ENCODE data around the gene IRGQ. TPM values are rescaled to one million over a fixed set of nuclear protein-coding genes. Genes with fewer than 3 reads are reported as not detected.
"Not testable (repeated sequence)": the region's sequence is repeated elsewhere in the genome, so short reads cannot be mapped to it uniquely, and the experiment has no call there.

IRGQ gene
- total and polyA plus RNA-seq, 4 donors, result 4.3 to 25.5 (median 13.8) TPM

DNA sequence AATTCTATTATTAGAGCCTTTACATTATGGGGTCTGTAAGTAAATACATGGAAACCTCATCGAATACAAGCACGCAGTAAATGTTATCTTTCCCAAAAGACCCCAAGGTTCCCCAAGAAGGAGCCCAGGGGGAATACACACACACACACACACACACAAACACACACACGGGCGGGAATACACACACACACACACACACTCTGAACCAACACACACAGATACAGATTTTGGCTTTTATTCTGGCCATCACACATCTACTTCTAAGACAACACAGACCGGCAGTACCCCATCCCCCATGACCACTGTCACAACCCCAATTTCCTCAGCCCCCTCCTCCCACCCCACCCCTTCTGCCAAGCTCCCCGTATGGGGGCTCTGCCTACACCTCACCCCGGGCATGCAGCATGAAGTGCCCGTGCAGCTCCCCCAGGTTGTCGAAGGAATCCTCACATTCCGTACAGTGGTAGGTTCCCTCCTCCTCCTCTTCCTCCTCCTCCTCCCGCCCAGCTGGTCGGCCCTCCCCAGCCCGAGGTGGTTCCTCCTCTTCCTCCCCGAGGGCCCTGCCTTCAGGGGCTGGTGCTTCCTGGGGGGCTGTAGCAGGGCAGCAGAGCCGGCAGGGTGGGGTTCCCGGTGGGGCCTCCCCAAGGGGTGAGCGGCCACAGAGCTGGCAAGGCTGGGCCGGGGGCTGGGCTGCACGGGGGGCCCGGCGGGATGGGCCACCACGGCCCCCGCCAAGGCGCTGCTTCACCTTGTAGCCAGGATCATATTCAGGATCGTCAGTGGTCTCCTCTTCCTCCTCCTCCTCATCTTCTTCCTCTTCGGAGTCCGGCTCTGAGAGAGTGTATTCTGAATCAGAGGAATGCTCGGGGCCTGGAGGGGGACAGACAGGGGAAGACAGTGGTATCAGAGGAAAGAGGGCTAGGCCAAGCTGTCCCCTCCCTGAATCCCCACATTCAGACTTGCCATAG is 11.6 kb upstream of the IRGQ start:
- DNase-seq, result no peak
- no peaks in the 10 kb centered on the region for H3K4me1 ChIP-seq (ENCODE audit: control insufficient read depth in 1 of 2, insufficient read depth in 2 of 2, low read length in 2 of 2)
- no peak overlapping the region for H3K4me3 ChIP-seq (ENCODE audit: low read length in 2 of 2)
- ATAC-seq (ENCODE audit: low FRiP score), result no peak
- H3K9me3 ChIP-seq (ENCODE audit: control insufficient read depth, low read length), result no peaks in the 10 kb centered on the region
- H3K36me3 ChIP-seq (ENCODE audit: control insufficient read depth in 1 of 2, insufficient read depth in 2 of 2, low read length in 1 of 2), result peaks cover 1 to 2% of the 10 kb centered on the region in 2 donors
- intact Hi-C loops (cut with DNase I), result no loop called here
- 81% methylated on average over 28 of the region's 28 CpGs for WGBS, 2 donors
- no peaks in the 10 kb centered on the region for H3K27me3 ChIP-seq (ENCODE audit: control insufficient read depth in 1 of 2, insufficient read depth in 2 of 2, low read length in 1 of 2)
- H3K27ac ChIP-seq (ENCODE audit: low read depth in 1 of 2, low read length in 2 of 2), result no peak overlapping the region

GRCh38 chr19:43606569-43607229 is 10.8 kb upstream of the IRGQ start:
- ATAC-seq (ENCODE audit: low FRiP score) (no peak), DNase-seq (no peak)
- Histone ChIP-seq H3K36me3 (ENCODE audit: control insufficient read depth in 1 of 2, insufficient read depth in 2 of 2, low read length in 1 of 2) (peaks cover 2 to 3% of the 10 kb centered on the region in 2 donors), H3K4me3 (ENCODE audit: low read length in 2 of 2) (no peak overlapping the region), H3K27me3 (ENCODE audit: control insufficient read depth in 1 of 2, insufficient read depth in 2 of 2, low read length in 1 of 2) (no peaks in the 10 kb centered on the region), H3K4me1 (ENCODE audit: control insufficient read depth in 1 of 2, insufficient read depth in 2 of 2, low read length in 2 of 2) (no peaks in the 10 kb centered on the region), H3K9me3 (ENCODE audit: control insufficient read depth, low read length) (no peaks in the 10 kb centered on the region), H3K27ac (ENCODE audit: low read depth in 1 of 2, low read length in 2 of 2) (no peak overlapping the region)
- WGBS, 2 donors, result 88 to 91% methylated on average over 7 of the region's 7 CpGs
- intact Hi-C loops (cut with DNase I), result no loop called here

- Histone ChIP-seq H3K9me3 (ENCODE audit: control insufficient read depth, low read length) (no peaks in the 10 kb centered on the region), H3K27me3 (ENCODE audit: control insufficient read depth in 1 of 2, insufficient read depth in 2 of 2, low read length in 1 of 2) (no peaks in the 10 kb centered on the region), H3K36me3 (ENCODE audit: control insufficient read depth in 1 of 2, insufficient read depth in 2 of 2, low read length in 1 of 2) (peaks cover 2 to 3% of the 10 kb centered on the region in 2 donors), H3K4me1 (ENCODE audit: control insufficient read depth in 1 of 2, insufficient read depth in 2 of 2, low read length in 2 of 2) (no peaks in the 10 kb centered on the region), H3K4me3 (ENCODE audit: low read length in 2 of 2) (no peak overlapping the region), H3K27ac (ENCODE audit: low read depth in 1 of 2, low read length in 2 of 2) (no peak overlapping the region)
- WGBS, 2 donors, result 79 to 85% methylated on average over 7 of the region's 7 CpGs
- DNase-seq, result no peak
- ATAC-seq (ENCODE audit: low FRiP score), result no peak
- intact Hi-C loops (cut with DNase I), result no loop called here
Observed at GRCh38 chr19:43605875-43606568, 10.1 kb upstream of the IRGQ start.

DNA sequence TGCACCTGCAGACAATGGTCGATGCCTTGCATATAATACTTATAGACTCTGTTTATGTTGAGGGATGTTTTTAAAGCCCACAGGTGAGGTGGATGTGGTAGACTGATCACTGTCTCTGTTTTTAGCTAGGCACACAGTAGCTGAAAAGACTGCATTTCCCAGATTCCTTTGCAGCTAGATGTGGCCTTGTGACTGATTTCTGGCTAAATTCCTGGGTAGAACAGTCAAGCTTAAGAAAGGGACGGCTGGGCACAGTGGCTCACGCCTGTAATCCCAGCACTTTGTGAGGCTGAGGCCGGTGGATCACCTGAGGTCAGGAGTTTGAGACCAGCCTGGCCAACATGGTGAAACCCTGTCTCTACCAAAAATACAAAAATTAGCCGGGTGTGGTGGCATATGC is 4.4 kb upstream of the IRGQ start:
- H3K4me1 ChIP-seq (ENCODE audit: control insufficient read depth in 1 of 2, insufficient read depth in 2 of 2, low read length in 2 of 2); H3K36me3 ChIP-seq (ENCODE audit: control insufficient read depth in 1 of 2, insufficient read depth in 2 of 2, low read length in 1 of 2); DNase-seq; H3K27ac ChIP-seq (ENCODE audit: low read depth in 1 of 2, low read length in 2 of 2); H3K27me3 ChIP-seq (ENCODE audit: control insufficient read depth in 1 of 2, insufficient read depth in 2 of 2, low read length in 1 of 2); ATAC-seq (ENCODE audit: low FRiP score); H3K9me3 ChIP-seq (ENCODE audit: control insufficient read depth, low read length); intact Hi-C loops (cut with DNase I); H3K4me3 ChIP-seq (ENCODE audit: low read length in 2 of 2): not testable (repeated sequence)
- WGBS, 2 donors, result 58 to 60% methylated on average over 5 of the region's 5 CpGs

DNA sequence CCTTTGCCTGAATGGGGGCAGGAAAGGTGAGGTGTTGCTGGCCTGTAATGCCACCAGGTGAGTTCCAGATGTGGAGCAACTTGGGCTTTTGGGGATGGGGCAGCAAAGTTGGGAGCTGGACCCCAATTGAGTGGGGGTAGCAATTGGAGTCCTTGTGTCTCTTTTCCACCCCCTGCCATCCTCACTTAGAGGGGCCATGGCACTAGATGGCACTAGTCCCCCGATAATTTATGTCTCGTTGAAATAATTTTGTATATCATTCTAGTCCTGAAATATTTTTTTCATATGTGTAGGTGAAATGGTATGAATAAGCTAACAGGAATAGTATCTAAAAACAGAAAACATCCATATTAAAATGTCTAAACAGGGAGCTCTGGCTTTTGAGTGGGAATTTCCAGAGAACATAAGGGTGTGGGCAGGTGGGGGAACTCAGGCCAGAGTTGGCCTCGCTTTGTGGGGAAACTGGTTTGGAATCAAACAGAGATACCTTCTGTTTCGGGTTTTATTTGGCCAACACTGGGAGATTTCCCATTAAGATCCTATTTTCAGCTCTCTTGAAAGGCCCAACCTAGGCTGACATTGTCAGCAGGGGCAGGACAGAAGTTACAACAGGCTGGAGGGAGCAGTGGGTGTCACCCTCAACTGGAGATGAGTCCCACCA is 3.8 kb upstream of the IRGQ start:
- Histone ChIP-seq H3K36me3 (ENCODE audit: control insufficient read depth in 1 of 2, insufficient read depth in 2 of 2, low read length in 1 of 2) (peaks cover 3 to 6% of the 10 kb centered on the region in 2 donors), H3K4me3 (ENCODE audit: low read length in 2 of 2) (no peak overlapping the region), H3K27ac (ENCODE audit: low read depth in 1 of 2, low read length in 2 of 2) (no peak overlapping the region), H3K27me3 (ENCODE audit: control insufficient read depth in 1 of 2, insufficient read depth in 2 of 2, low read length in 1 of 2) (no peaks in the 10 kb centered on the region), H3K9me3 (ENCODE audit: control insufficient read depth, low read length) (no peaks in the 10 kb centered on the region), H3K4me1 (ENCODE audit: control insufficient read depth in 1 of 2, insufficient read depth in 2 of 2, low read length in 2 of 2) (peaks cover 0 to 5% of the 10 kb centered on the region in 2 donors)
- DNase-seq (no peak), ATAC-seq (ENCODE audit: low FRiP score) (no peak)
- intact Hi-C loops (cut with DNase I), result no loop called here
- 76 to 82% methylated on average over 4 of the region's 4 CpGs for WGBS, 2 donors

DNA sequence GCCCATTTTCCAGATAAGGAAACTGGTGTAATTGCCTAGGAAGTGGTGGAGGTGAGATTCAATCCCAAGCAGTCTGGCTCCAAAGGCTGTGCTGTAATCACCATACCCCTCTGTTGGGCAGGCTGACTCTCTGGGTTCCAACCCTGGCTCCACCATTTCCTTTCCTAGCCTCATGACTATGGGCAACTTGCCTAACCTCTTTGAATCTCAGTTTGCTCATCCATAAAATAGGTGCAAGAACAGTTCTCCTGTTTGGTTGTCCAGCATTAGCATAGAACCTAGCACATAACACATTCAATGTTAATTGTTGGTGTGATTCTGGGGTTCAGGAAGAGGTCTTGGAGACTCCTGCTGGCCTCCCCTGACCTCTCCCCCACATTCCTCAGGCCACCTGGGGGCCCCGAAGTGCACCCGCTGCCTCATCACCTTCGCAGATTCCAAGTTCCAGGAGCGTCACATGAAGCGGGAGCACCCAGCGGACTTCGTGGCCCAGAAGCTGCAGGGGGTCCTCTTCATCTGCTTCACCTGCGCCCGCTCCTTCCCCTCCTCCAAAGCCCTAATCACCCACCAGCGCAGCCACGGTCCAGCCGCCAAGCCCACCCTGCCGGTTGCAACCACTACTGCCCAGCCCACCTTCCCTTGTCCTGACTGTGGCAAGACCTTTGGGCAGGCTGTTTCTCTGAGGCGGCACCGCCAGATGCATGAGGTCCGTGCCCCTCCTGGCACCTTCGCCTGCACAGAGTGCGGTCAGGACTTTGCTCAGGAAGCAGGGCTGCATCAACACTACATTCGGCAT is 2.7 kb upstream of the IRGQ start:
- DNase-seq, result no peak
- intact Hi-C loops (cut with DNase I), result no loop called here
- no peak overlapping the region for H3K27ac ChIP-seq (ENCODE audit: low read depth in 1 of 2, low read length in 2 of 2)
- WGBS, 2 donors, result 89 to 91% methylated on average over 19 of the region's 19 CpGs
- H3K9me3 ChIP-seq (ENCODE audit: control insufficient read depth, low read length), result no peaks in the 10 kb centered on the region
- no peak overlapping the region for H3K4me3 ChIP-seq (ENCODE audit: low read length in 2 of 2)
- peaks cover 0 to 5% of the 10 kb centered on the region in 2 donors for H3K4me1 ChIP-seq (ENCODE audit: control insufficient read depth in 1 of 2, insufficient read depth in 2 of 2, low read length in 2 of 2)
- H3K36me3 ChIP-seq (ENCODE audit: control insufficient read depth in 1 of 2, insufficient read depth in 2 of 2, low read length in 1 of 2), result peaks cover 3 to 6% of the 10 kb centered on the region in 2 donors
- ATAC-seq (ENCODE audit: low FRiP score), result no peak
- no peaks in the 10 kb centered on the region for H3K27me3 ChIP-seq (ENCODE audit: control insufficient read depth in 1 of 2, insufficient read depth in 2 of 2, low read length in 1 of 2)

DNA sequence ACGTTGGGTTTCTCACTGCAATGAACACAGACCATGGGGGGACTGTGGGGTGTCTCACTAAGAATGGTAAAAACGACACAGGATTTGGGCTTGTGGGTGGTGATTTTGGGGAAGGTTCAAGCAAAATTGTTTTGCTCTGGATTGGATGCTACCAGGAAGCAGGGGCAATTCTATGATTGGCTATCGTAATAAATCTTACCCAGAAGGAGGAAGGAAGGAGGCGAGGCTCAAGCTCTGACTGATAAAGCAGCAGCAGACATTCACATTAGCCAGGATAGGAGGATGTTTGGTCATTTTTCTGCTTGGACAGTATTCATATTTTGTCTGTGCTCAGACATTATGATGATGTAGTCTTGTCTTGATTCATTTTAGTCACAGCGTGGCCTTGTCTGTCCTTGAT is 1.9 kb upstream of the IRGQ start:
- no peak for ATAC-seq (ENCODE audit: low FRiP score)
- Histone ChIP-seq H3K36me3 (ENCODE audit: control insufficient read depth in 1 of 2, insufficient read depth in 2 of 2, low read length in 1 of 2) (peaks cover 3 to 8% of the 10 kb centered on the region in 2 donors), H3K4me3 (ENCODE audit: low read length in 2 of 2) (peak overlapping the region in 1 of 2 donors; percentile 39), H3K27me3 (ENCODE audit: control insufficient read depth in 1 of 2, insufficient read depth in 2 of 2, low read length in 1 of 2) (no peaks in the 10 kb centered on the region), H3K9me3 (ENCODE audit: control insufficient read depth, low read length) (no peaks in the 10 kb centered on the region), H3K4me1 (ENCODE audit: control insufficient read depth in 1 of 2, insufficient read depth in 2 of 2, low read length in 2 of 2) (peaks cover 0 to 5% of the 10 kb centered on the region in 2 donors), H3K27ac (ENCODE audit: low read depth in 1 of 2, low read length in 2 of 2) (no peak overlapping the region)
- intact Hi-C loops (cut with DNase I), result loop anchor here in 1 of 2 donors (2.0 kb wide), 1 partner anchor 65 kb away; the partner anchor contains the start of gene ZNF575
- no peak for DNase-seq
- WGBS, 2 donors, result 46 to 52% methylated on average over 5 of the region's 5 CpGs

Measured in aorta (tissue), 5 donors.